GM19452 (cell line): ENCODE results near the gene ATP13A3.

Source experiments
- ATAC-seq: cut with Tn5 transposase; IDR thresholded peaks from one replicate; pipeline ENCODE4 v1.9.1; 2021; ENCODE audit not compliant: unreplicated experiment

ATP13A3 gene

DNA sequence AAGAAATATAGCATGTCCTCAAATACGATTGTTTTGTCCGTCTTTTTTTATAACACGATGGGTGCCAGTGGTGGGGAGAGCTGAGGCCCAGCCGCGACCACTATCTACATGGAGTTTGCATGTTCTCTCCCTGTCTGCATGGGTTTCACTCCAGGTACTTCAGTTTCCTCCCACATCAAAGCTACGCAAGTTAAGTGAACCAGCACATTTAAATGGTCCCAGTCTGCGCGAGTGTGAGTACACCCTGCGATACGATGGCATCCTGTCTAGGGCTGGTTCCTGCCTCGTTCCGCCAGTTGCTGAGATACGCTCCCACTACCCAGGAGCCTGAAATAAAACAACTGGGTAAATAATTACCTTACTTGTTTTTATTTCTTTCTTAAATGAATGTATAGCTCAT, 40.6 kb downstream of the ATP13A3 start:
- no peak for ATAC-seq

DNA sequence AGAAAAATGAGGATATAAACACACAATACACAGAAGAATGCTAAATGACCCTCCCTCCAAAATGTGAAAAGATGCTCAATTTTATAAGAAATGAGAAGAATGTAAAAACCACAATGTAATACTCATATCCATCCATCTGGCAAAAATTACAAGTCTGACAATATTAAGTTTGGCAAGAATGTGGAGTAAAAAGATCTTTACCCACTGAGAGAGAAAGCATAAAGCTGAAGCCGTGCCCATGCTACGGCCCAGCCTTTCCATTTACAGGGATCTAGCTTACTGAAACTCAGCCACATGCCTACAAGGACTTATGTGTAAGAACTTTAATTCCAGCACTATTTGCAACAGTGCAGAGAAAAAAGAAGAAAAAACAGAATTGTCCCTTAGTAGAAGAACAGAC, 42.9 kb downstream of the ATP13A3 start:
- no peak for ATAC-seq

DNA sequence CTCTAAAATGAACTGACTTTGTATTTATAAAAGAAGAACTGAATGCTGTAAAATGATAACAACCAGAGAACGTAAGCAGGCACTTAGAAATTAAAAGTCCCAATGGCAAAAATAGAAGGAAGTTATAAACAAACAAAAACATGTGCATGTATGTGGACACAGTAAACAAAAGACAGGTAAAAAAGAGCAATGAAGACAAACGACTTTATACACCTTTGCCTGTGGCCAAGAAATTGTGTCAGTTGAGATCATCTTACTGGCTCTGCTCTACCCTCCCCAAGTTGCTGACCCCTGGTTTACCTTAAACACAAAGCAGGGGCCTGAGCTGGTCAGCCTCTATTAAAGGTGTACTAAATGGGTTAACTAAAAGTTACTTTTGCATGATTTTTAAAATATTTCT, 46.0 kb downstream of the ATP13A3 start:
- ATAC-seq = no peak

DNA sequence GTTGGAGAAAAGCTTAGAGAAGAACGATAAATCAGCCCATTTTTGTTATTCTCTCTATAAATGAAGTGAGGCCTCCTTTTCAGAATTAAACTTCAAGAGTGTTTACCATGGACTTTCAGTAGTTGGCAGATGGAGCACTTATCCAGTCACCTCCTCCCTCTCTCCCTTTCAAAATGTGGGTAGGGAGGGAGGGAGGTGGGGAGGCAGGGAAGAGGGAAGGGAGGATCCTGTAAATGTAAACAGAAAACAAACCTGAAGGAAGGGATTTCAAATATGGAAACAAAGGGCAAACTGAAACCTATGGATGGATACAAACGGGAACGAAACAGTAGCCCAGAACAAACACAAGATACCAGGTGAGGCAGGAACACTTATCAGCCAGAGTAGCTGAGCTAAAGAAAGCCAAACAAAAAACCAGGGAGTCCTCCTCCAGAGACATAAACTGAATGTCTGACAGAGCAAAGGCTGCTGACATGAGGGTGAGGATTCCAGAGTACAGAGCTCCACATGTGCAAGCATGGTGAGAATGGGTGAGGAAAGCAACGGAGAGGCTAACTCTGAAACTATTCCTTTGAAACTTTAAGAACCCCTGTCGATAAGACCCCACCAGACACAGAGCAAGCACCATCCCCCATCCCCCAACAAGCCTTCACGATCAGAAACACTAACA, 46.8 kb downstream of the ATP13A3 start:
- ATAC-seq = no peak

DNA sequence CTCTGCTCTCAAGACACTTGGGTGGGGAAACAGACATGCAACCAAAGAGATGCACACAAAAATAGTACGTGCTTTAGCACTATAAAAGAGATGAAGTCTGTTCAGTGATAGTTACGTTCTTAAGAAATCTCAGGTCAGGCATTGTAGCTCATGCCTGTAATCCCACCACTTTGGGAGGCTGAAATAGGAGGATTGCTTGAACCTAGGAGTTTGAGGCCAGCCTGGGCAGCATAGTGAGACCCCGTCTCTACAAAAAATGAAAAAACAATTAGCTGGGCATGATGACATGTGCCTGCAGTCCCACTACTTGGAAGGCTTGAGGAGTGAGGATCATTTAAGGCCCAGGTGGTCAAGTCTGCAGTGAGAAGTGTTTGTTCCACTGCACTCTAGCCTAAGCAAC, 52.3 kb downstream of the ATP13A3 start:
- ATAC-seq = no peak

DNA sequence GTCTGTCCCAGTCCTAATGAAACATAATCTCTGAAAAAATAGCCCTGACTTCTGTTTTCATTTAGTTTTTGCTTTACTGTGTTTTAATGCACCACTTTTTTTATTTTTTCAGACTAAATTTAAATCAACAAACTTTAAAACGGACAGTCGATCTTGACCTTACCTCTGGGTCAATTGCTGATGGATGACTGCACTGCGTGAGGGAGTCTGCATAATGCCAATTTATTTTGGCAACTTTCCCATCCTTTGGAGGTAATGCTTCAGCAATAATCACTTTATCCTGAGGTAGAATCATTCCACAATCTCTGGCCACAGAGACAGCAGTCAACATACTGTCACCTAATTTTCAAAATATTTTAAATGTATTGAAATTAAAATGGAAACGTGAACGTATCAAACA, 55.2 kb downstream of the ATP13A3 start:
- no peak for ATAC-seq

DNA sequence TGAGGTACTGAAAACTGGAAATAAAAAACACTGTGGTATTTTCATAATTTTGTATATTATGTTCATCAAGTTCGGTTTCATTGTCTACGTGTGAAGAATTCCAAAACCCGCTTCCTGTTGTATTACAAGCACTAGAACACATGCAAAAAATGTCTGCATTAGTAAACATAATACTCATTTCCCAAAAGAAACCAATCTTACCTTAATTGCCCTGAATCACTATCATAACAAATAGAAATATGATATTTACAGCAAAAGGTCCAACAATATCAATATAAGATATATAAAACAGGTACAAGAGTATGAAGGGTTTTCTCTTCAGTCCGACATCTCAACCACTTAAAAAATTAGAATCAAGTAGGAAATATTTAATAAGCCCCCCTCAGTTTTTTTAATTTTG, 61.4 kb downstream of the ATP13A3 start:
- no peak for ATAC-seq

DNA sequence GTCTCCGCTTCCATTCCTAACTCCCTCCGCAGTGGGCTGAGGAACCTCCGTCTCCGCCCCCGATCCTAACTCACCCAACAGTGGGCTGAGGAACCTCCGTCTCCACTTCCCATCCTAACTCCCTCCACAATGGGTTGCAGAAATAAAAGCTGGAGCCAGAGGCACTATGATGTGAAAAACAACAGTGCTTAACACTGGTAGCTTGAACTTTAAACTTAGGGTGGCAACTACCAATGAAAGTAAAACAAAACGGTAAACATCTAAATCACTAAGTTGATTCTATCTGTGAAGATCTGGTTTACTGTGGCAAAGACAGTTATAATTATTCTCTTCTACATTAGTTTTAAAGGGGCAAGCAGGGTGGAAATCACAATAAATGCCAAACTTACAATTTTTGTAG, 61.8 kb downstream of the ATP13A3 start:
- no peak for ATAC-seq

DNA sequence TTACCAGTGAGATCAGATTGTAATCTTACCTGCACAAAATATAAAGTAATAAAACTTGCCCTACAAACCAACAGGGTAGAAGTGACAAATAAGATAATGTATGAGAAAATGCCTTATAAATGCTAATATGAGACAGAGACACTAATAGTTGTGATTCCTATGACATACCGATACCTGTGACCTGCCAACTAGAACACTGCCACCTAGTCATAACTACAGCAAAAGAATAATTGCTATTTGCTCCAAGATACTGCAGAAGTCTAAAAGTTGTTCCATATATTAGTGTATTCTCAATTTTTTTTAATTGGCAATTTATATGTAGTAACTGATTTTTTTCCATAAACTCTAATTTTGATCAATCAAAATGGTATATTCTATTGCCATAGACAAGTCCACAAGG, 62.4 kb downstream of the ATP13A3 start:
- ATAC-seq = no peak

DNA sequence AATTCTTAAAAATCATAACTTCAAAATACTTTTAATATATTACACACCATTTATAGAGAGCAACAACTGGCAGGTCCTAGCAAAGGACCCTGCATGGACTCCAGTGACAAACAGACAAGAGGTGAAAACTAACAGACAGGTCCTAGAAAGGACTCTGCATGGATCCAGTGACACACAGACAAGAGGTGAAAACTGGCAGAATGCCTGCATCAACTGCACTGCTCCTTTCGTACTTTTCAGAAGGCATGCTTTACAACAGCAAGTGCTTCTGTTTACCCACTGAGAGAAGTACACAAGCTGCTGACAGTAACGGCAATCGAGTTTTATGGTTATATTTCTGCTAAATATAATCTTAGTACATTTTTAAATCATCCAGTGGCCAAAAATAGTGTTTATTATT, 63.5 kb downstream of the ATP13A3 start:
- no peak for ATAC-seq

DNA sequence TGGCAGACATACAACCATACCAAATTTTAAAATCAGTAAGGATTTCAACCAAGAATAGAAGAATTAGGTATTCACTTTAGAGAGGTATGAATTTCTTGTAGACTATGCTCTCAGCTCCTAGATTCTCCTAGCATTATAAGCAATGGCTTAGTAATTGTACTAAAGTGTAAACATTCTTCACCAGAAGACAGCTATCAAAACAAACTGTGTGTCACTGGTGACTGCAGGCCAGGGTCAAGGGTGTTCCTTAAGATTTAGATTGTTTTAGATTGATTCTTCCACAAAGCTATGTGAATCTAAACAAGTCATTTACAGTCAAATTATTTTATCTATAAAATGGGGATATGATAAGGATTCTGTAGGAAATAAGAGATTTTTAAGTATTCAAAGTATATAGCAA, 64.6 kb downstream of the ATP13A3 start:
- no peak for ATAC-seq

DNA sequence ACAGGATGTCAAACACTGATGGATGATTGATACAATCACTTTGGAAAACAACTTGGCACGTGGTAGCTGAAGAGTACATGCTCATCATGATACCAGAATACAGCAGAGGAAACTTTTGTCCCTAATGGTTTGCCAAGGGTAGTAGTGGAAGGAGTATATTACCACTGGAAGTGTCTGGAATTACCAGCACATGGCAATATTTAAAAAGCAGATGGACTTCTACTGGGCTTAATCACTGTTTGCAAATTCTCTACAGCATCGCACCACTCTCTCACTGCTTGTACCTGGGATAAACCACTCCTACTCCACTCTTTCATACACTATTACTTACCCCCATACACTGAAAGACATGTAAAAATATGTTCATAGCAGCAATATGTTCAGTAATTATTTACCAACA, 68.1 kb downstream of the ATP13A3 start:
- ATAC-seq = no peak

DNA sequence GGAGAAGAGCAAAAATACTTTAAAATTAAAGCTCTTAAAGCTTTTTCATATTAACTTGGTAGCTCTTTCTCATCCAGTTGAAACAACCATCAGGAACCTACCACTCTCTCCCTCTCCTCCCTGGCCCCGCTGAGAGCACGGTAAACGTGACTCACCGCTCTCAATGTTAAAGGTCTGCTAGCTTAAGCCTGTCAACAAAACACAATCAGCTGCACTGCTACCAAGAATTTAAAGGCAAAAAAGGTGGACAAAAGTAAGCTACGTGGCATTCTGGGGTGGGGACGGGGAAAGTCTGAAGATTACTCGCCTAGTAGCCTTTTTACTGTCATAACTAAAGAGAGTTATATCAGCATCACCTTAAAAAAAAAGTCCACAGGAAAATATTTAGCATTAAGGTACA, 79.4 kb downstream of the ATP13A3 start:
- ATAC-seq = no peak

DNA sequence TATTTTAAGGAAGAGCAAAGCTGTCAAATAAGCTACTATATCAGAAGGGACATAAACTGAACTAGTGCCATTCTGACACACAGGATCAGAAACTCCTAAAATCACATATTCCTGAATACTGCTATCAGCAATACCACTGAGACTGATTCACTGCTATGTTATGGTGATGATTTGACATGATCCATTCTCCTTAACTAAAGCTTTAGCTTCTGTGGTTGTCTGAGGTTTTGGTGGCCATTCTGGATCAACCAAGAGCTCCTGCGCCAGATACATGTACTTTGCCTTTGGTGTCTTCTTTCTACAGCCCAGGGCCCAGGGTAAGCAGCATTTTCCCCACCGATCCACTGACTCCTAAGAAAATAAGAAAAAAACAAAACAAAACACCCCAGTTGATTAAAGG, 81.0 kb downstream of the ATP13A3 start:
- ATAC-seq = no peak

DNA sequence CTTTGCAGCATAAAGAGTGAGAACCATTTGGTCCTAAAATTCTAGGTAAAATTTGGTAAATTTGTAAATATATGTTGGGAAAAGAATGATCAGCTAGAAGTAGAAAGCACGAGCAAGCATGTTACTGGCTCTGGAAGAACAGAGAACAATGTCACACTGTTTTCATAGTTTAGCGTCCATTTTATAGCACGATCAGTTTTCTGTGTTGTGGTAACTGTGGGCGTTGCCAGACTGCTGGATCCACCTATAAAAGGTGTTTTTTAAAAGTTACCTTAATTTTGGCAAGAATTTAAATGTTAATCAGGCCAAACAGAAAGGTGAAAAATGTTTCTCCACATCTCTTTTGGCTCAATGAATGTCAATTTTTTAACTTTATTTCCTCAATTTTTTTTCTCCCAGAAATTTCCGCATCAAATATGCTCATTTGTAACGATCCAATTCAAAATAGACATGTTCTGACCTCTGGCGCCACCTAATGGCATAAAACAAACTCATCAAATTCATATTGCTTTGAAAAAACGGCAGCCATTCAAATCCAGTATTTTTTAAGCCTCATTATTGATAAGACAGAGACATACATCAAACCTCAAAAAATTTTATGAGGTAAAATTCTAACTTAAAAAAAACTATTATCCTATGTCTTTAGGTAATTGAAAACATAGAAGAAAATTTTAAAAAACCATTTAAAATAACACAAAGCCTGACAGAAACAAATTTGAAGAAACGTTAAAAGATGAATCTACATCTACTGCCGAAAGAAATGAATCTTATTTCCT, 82.2 kb downstream of the ATP13A3 start:
- ATAC-seq = no peak

DNA sequence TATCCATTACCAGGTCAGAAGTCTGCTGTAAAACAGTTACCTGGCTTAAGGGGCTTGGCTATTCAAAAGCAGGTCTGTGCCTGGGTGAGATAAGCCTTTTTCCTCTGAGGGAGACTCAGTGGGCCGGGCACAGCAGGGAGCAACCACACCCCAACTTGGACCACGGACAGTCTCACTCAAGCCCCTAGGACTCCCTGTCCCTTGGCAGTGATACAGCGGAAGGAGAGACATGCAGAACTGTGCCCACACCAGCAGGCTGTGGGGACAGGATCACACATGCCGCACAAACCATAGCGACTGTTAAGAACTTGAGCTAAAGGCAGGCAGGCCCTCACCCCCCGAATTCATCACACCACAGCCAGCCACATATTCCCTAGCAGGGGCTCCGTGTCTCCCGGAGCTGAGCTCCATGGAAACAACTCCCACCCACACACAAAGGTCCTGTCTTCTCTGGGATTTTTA, 84.9 kb downstream of the ATP13A3 start:
- no peak for ATAC-seq

DNA sequence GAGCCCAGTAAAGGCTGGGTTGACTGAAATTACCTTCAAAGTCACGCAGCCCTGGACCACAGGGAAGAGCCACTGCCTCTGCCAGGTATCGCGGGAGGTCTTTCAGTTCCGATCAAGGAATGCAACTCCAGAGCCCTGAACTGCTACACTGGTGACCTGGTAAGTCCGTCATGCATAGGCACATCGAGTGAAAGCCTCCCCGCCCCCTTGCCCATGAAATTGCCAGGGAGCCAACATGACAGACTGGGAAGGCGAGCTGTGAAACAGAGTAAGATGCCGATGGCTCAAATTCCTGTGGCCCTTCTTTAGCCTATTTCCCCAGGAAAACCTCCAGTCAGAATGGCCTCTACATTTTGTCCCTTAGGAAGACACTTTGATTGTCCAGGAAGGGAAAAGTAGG, 85.5 kb downstream of the ATP13A3 start:
- no peak for ATAC-seq

DNA sequence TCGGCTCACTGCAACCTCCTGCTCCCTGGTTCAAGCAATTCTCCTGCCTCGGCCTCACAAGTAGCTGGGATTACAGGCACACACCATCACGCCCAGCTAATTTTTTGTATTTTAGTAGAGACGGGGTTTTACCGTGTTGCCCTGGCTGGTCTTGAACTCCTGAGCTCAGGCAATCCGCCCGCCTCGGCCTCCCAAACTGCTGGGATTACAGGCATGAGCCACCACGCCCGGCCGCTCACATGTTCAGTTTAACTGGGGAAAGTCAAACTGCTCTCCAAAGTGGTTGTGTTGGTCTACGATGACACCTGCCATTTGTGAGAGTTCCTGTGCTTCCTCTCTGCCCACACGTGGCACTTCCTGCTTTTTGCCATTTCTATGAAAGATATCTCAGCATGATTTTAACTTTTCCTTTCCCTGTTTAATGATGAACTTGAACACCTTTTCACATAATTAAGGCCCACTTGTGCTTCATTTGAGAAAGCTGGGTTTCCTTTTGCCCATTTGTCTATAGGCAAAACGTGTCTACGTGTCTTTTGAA, 86.9 kb downstream of the ATP13A3 start:
- no peak for ATAC-seq

DNA sequence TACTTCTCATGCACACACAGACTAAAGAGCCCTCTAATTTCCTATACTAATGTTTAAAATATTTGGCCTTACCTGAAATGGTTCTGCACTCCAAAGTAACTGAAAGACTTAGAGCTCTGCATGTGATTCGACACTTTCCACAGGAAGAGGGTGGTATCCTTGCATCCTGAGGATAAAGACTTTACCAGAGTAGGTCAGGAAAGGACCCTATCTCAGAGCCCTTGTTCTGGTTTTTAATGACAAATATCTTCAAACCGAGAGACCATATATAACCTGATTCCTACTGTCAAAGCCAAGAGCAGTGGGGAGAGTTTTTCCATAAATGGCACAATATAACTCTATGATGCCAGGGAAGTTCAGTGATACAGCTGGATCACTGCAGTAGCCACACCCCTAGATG, 87.6 kb downstream of the ATP13A3 start, which contains the start of gene GP5:
TSS of gene GP5 (minus strand) at position 101 of the 400 bp plus-strand sequence. CDS start 984 bp downstream, outside the sequence.
- ATAC-seq = no peak

DNA sequence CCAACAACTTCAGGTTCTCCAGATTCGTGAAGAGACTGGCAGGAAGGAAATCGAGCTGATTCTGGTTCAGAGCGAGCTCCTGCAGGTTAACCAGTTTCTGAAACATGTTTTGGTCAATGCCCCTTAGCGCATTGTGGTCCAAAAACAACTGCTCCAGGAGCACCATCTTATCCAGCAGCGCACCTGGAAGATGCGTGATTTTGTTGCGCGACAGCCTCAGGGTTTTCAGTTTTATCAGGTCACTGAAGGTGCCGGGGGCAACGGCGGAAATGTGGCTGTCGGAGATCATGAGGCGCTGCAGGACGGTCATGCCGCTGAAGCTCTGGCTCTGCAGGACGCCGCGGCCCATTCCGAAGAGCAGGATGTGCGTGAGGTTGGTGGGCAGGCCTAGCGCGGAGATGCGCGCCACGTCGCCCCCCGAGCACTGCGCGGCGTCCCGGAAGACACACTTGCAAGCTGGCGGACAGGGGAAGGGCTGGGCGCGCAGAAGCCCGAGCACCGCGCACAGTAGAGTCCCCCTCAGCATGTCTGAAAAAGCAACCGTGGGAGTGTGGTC, 89.0 kb downstream of the ATP13A3 start:
- no peak for ATAC-seq

DNA sequence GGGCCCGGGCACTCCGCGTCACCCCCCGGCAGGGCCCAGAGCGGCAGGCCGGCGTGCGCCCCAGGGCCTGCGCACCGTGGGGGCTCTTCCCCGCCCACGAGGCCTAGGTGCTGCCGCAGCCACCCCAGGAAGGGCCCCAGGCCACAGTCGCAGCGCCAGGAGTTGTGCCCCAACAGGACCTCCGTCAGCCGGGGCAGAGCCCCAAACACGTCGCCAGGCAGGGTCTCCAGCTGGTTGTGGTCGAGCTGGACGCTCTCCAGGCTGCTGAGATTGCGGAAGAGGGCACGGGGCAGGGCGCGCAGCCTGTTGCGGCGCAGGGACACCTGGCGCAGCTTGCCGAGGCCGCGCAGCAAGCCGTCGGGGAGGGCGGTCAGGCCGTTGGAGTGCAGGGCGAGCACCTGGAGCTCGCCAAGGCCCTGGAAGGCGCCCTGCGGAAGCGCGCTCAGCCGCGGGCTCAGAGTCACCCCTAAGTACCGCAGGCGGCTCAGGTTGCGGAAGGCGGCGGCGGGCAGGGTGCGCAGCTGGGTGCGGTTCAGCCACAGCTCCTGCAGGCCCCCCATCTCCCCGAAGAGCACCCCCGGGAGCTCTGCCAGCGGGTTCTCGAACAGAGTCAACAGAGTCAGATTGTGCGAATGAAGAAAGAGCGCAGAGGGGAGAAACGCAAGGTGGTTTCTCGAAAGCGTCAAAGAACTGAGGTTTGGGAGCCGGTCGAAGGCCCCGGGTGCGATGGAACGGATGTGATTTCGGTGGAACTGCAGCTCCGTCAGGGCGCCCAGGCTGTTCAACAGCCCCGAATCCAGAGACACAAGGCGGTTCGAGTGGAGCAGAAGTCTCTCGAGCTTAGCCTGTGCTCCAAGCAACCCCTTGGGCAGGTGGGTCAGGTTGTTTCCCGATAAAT, 89.7 kb downstream of the ATP13A3 start:
- no peak for ATAC-seq
